K562 (cell line): ENCODE data around the gene RIPOR1. TPM values are rescaled to one million over a fixed set of nuclear protein-coding genes. Genes with fewer than 3 reads are reported as not detected.

Source experiments
- ATAC-seq: fragments of 200-7000 bp; cut with Tn5 transposase; 3 replicates; pipeline ENCODE4 v1.9.1; 2020; ENCODE audit warnings: moderate library complexity
- BruUV-seq: library from RNA; stranded (reverse); fragments of 400-500 nt; replicated peaks from 2 replicates; lab custom pipeline; 2021; lab: Mats Ljungman, UMichigan
- CTCF ChIA-PET: fragments of 300-600 bp; formaldehyde crosslinking; extraction: SDS; loops from one replicate; lab custom pipeline; 2021; ENCODE audit warnings: low intra/inter-chr PET ratio; lab: Yijun Ruan, JAX
- POLR2A ChIA-PET: fragments of 300-600, 350-650 bp; sonication (Branson Sonifier 250); formaldehyde crosslinking; extraction: SDS; loops from one replicate; lab custom pipeline; 2021; ENCODE audit warnings: antibody characterized with exemption, inconsistent platforms; lab: Yijun Ruan, JAX
- DNase-seq, 4 experiments: peaks; one replicate each; pipeline versions ENCODE4 v3.0.0 to v3.0.0-alpha.2; 2011 to 2018; ENCODE audit warnings: low spot score in 3 of 4, mixed read lengths in 3 of 4; ENCODE audit errors: extremely low read depth in 1 of 4
- FAIRE-seq: peaks from 2 replicates; lab custom pipeline; 2011; peaks lifted over from hg19 to GRCh38; lab: Jason Lieb, UNC
- H2AFZ ChIP-seq: 2 replicates; pipeline ENCODE4 v1.6.0; 2011; ENCODE audit warnings: low read depth, low read length, control low read depth, inconsistent platforms
- H3K27ac ChIP-seq: fragments of 200-600 bp; 3 replicates; pipeline ENCODE4 v1.8.0; 2011; ENCODE audit warnings: low read depth, mild to moderate bottlenecking, control low read depth, inconsistent platforms, low read length, moderate library complexity, mixed read lengths; ENCODE audit errors: extremely low read depth
- H3K27me3 ChIP-seq, 2 experiments: fragments of 300-600 bp in 1 of 2; 2 replicates in 1 of 2; 3 replicates in 1 of 2; pipeline versions ENCODE4 v1.6.0 to v1.8.0; 2011; ENCODE audit warnings: inconsistent platforms in 2 of 2, low read length in 2 of 2, mild to moderate bottlenecking in 1 of 2, mixed read lengths in 1 of 2, moderate library complexity in 1 of 2; ENCODE audit not compliant: control insufficient read depth in 2 of 2, insufficient read depth in 2 of 2
- H3K36me3 ChIP-seq: fragments of 300-600 bp; 3 replicates; pipeline ENCODE4 v1.8.0; 2011; ENCODE audit warnings: mild to moderate bottlenecking, low read length, inconsistent platforms; ENCODE audit not compliant: control insufficient read depth, insufficient read depth
- H3K4me1 ChIP-seq, 2 experiments: fragments of 200-600 bp in 1 of 2; replicated peaks in 1 of 2; 2 replicates in 1 of 2; 3 replicates in 1 of 2; pipeline versions ENCODE4 v1.5.1 to v1.8.0; 2011; ENCODE audit warnings: inconsistent platforms in 2 of 2, low read length in 2 of 2, mild to moderate bottlenecking in 1 of 2, mixed read lengths in 1 of 2, moderate library complexity in 1 of 2; ENCODE audit not compliant: control insufficient read depth in 2 of 2, insufficient read depth in 2 of 2
- H3K4me2 ChIP-seq: 2 replicates; pipeline ENCODE4 v1.6.1; 2011; ENCODE audit warnings: low read length, control low read depth, inconsistent platforms, mixed read lengths; ENCODE audit not compliant: insufficient read depth
- H3K4me3 ChIP-seq: fragments of 200-600 bp; sonication (generic), shearing (Covaris generic); 2 replicates; pipeline ENCODE4 v1.5.1; 2016; ENCODE audit warnings: control low read depth, inconsistent platforms
- H3K79me2 ChIP-seq: fragments of 200-600 bp; 3 replicates; pipeline ENCODE4 v1.8.0; 2011; ENCODE audit warnings: low read length, inconsistent platforms; ENCODE audit not compliant: control insufficient read depth, insufficient read depth
- H3K9ac ChIP-seq, 2 experiments: 2 replicates each; pipeline versions ENCODE4 v1.6.0 to v1.6.1; 2011; ENCODE audit warnings: low read depth in 2 of 2, low read length in 2 of 2, control low read depth in 1 of 2, inconsistent platforms in 1 of 2, mild to moderate bottlenecking in 1 of 2, mixed read lengths in 1 of 2; ENCODE audit not compliant: insufficient read depth in 1 of 2
- H3K9me1 ChIP-seq: one replicate; pipeline ENCODE4 v1.6.0; 2011; ENCODE audit warnings: inconsistent platforms, mild to moderate bottlenecking, low read length, moderate library complexity; ENCODE audit not compliant: control insufficient read depth, insufficient read depth
- H3K9me3 ChIP-seq: replicated peaks from 2 replicates; pipeline ENCODE4 v1.5.1; 2011; ENCODE audit warnings: low read depth, low read length, inconsistent platforms; ENCODE audit not compliant: control insufficient read depth, insufficient read depth
- H4K20me1 ChIP-seq: replicated peaks from 2 replicates; pipeline ENCODE4 v1.6.1; 2011; ENCODE audit warnings: low read length, inconsistent platforms, mixed read lengths; ENCODE audit not compliant: control insufficient read depth, insufficient read depth
- BRD4 ChIP-seq: fragments of 200-600 bp; sonication (generic); IDR thresholded peaks from 2 replicates; pipeline ENCODE4 v1.6.1; 2017; ENCODE audit warnings: inconsistent platforms
- HEY1 ChIP-seq: fragments of 250-450 bp; sonication (Bioruptor Pico); IDR thresholded peaks from 2 replicates; pipeline ENCODE4 v1.5.0; 2020; ENCODE audit warnings: mild to moderate bottlenecking, moderate library complexity, borderline replicate concordance
- ZNF121 ChIP-seq: sonication (generic); formaldehyde crosslinking; conservative IDR thresholded peaks from 2 replicates; pipeline ENCODE4 v1.8.0; 2022; ENCODE audit warnings: missing genetic modification reagents
- WGBS: fragments of 100-300 bp; shearing (Covaris generic); methylation state at CpG from one replicate; pipeline ENCODE4 v1.1.6; 2016; ENCODE audit warnings: low coverage, mixed read lengths; ENCODE audit not compliant: insufficient coverage; ENCODE audit errors: missing lambda C conversion rate; 5-methylcytosine and 5-hydroxymethylcytosine counted together
- in situ Hi-C: fragments of 300-500 bp; cut with MboI; formaldehyde crosslinking; loops from 4 replicates; pipeline ENCODE4 v1.15.0; 2018; ENCODE audit warnings: inconsistent platforms, mixed read lengths
- intact Hi-C: fragments of 100-400 bp; cut with micrococcal nuclease; formaldehyde crosslinking; loops from 2 replicates; pipeline ENCODE4 v1.14.2; 2022
- polyA plus RNA-seq, 8 experiments: library from polyadenylated mRNA; depleted of rRNA in 4 of 8; stranded (reverse) in 5 of 8; unstranded in 3 of 8; fragments of >200 nt; fragmentation: Nextera tagmentation in 2 of 8; fragmentation: Illumina TruSeq in 1 of 8; extraction: Ambion mirVana in 2 of 8; extraction: Trizol in 1 of 8; gene quantifications; 2 replicates each; pipeline versions ENCODE4 v1.2.1 to v1.2.3, GENCODE V29; 2011 to 2014; ENCODE audit warnings: inconsistent platforms in 1 of 8, missing spikeins in 1 of 8
- total RNA-seq, 7 experiments: library from RNA; depleted of rRNA in 6 of 7; stranded (reverse); fragments of >200 nt in 6 of 7; fragmentation: Illumina TruSeq in 2 of 7; extraction: Trizol in 2 of 7; gene quantifications; 2 replicates each; pipeline versions ENCODE4 v1.2.1 to v1.2.3, GENCODE V29; 2011 to 2021; ENCODE audit warnings: low replicate concordance in 1 of 7
- TF ChIP-seq, protein P1 (sequence below), 3 experiments: IDR thresholded peaks in 2 of 3; conservative IDR thresholded peaks in 1 of 3; 2 replicates each; pipeline ENCODE4 v1.5.1; 2011 to 2012; ENCODE audit warnings: low read length in 3 of 3, mild to moderate bottlenecking in 3 of 3, control low read depth in 2 of 3, improper control_type of control experiment in 1 of 3, inconsistent platforms in 1 of 3, low read depth in 1 of 3, mixed read lengths in 1 of 3, moderate library complexity in 1 of 3; ENCODE audit not compliant: insufficient read depth in 2 of 3
- TF ChIP-seq, protein P2 (sequence below): fragments of 250-450 bp; sonication (Bioruptor Pico); IDR thresholded peaks from 2 replicates; pipeline ENCODE4 v1.5.0; 2022; ENCODE audit warnings: mild to moderate bottlenecking

The RIPOR1 gene
- total and polyA plus RNA-seq, 9 of the 15 experiments (the other 6 are each of a cell fraction or from before 2014, with no cell fraction given), result 0.36 to 31.1 (median 3.0) TPM

DNA sequence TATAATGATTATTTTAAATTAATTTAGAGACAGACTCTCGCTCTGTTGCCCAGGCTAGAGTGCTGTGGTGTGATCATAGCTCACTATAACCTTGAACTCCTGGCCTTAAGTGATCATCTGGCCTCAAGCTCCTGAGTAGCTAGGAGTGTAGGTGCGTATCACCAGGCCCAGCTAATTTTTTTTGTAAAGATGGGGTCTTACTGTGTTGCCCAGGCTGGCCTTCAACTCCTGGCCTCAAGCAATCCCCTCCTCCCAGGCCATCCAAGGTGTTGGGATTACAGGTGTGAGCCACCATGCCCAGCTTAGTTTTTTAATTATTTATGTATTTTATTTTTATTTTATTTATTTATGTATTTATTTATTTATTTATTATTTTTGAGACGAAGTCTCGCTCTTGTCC lies 51.6 kb downstream of the RIPOR1 start:
- H3K27ac ChIP-seq, result no peak overlapping the region
- POLR2A ChIA-PET, result interaction anchor here (0.6 to 1.2 kb wide), 4 partner anchors 9 to 26 kb away, joined by 3 to 4 read pairs (median 3); no protein-coding TSS in a partner anchor
- FAIRE-seq, result no peak
- H3K9me3 ChIP-seq, result no peaks in the 10 kb centered on the region
- no peak for ATAC-seq
- H3K9ac ChIP-seq, result no peak overlapping the region
- CTCF ChIA-PET, result no interaction called here
- no peak overlapping the region for H2AFZ ChIP-seq
- peaks cover 59% of the 10 kb centered on the region for H3K79me2 ChIP-seq
- H4K20me1 ChIP-seq, result no peaks in the 10 kb centered on the region
- intact Hi-C loops (no loop called here), in situ Hi-C loops (no loop called here)
- H3K4me2 ChIP-seq, result no peak overlapping the region
- TF ChIP-seq BRD4 (no peak), ZNF121 (CRISPR knock-in tag) (peak; percentile 37)
- H3K4me3 ChIP-seq, result no peak overlapping the region
- no peak for DNase-seq
- no peaks in the 10 kb centered on the region for H3K4me1 ChIP-seq
- BruUV-seq, result no TSS peak
- H3K9me1 ChIP-seq, result no peaks in the 10 kb centered on the region
- WGBS, result 98% methylated on average over 4 of the region's 4 CpGs
- H3K36me3 ChIP-seq, result peaks cover 19% of the 10 kb centered on the region; the same call in 2 of the 3 replicates
- no peaks in the 10 kb centered on the region for H3K27me3 ChIP-seq

DNA sequence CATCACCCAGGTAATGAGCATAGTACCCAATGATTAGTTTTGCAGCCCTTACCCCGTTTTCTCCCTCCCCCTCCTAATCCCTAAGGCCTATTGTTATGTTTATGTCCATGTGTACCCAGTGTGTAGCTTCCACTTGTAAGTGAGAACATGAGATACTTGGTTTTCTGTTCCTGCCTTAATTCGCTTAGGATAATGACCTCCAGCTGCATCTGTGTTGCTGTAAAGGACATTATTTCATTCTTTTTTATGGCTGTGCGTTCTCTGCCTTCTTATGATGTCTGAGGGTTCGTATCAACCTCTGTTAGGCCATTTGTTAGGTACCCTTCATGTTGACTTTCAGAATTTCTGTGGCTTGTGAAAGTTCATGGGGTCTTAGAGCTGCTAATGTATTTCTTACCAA lies 64.7 kb downstream of the RIPOR1 start:
- no peak for FAIRE-seq
- WGBS, result 78% methylated on average over 4 of the region's 4 CpGs
- no peaks in the 10 kb centered on the region for H3K9me1 ChIP-seq
- no peak overlapping the region for H3K4me3 ChIP-seq
- no peaks in the 10 kb centered on the region for H3K27me3 ChIP-seq
- H3K79me2 ChIP-seq, result peaks cover 50% of the 10 kb centered on the region
- peaks cover 0 to 5% of the 10 kb centered on the region in 2 experiments; a peak in 1 of 5 replicates for H3K4me1 ChIP-seq
- peaks cover 22% of the 10 kb centered on the region for H3K36me3 ChIP-seq
- no peak for ATAC-seq
- H3K27ac ChIP-seq, result no peak overlapping the region
- DNase-seq, result no peak
- no peak overlapping the region for H3K4me2 ChIP-seq
- TF ChIP-seq, protein P1, sequence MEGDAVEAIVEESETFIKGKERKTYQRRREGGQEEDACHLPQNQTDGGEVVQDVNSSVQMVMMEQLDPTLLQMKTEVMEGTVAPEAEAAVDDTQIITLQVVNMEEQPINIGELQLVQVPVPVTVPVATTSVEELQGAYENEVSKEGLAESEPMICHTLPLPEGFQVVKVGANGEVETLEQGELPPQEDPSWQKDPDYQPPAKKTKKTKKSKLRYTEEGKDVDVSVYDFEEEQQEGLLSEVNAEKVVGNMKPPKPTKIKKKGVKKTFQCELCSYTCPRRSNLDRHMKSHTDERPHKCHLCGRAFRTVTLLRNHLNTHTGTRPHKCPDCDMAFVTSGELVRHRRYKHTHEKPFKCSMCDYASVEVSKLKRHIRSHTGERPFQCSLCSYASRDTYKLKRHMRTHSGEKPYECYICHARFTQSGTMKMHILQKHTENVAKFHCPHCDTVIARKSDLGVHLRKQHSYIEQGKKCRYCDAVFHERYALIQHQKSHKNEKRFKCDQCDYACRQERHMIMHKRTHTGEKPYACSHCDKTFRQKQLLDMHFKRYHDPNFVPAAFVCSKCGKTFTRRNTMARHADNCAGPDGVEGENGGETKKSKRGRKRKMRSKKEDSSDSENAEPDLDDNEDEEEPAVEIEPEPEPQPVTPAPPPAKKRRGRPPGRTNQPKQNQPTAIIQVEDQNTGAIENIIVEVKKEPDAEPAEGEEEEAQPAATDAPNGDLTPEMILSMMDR (IDR thresholded peaks at IDR 0.05 in 2 of 3, conservative IDR thresholded peaks at IDR 0.05 in 1 of 3; ENCODE audit: insufficient read depth in 2 of 3, low read depth in 1 of 3, low read length in 3 of 3), result no peak
- TF ChIP-seq, protein P2, sequence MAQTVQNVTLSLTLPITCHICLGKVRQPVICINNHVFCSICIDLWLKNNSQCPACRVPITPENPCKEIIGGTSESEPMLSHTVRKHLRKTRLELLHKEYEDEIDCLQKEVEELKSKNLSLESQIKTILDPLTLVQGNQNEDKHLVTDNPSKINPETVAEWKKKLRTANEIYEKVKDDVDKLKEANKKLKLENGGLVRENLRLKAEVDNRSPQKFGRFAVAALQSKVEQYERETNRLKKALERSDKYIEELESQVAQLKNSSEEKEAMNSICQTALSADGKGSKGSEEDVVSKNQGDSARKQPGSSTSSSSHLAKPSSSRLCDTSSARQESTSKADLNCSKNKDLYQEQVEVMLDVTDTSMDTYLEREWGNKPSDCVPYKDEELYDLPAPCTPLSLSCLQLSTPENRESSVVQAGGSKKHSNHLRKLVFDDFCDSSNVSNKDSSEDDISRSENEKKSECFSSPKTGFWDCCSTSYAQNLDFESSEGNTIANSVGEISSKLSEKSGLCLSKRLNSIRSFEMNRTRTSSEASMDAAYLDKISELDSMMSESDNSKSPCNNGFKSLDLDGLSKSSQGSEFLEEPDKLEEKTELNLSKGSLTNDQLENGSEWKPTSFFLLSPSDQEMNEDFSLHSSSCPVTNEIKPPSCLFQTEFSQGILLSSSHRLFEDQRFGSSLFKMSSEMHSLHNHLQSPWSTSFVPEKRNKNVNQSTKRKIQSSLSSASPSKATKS (CRISPR knock-in tag), result no peak
- no peak for TF ChIP-seq HEY1 (CRISPR knock-in tag)
- BruUV-seq, result no TSS peak
- in situ Hi-C loops, result no loop called here
- H3K9me3 ChIP-seq, result no peaks in the 10 kb centered on the region
- POLR2A ChIA-PET, result interaction anchor here (0.6 to 1.0 kb wide), 4 partner anchors 16 to 385 kb away, joined by 3 to 4 read pairs (median 4); partner anchors contain the start of gene CTCF
- H3K9ac ChIP-seq, result no peak overlapping the region
- no peak overlapping the region for H2AFZ ChIP-seq
- intact Hi-C loops, result no loop called here
- CTCF ChIA-PET, result no interaction called here
- H4K20me1 ChIP-seq, result no peaks in the 10 kb centered on the region; the same call in 1 of the 2 replicates
